Head of caudate nucleus (tissue), 42 donors: ENCODE results near the gene NRXN2.

Experiments used
- DNase-seq, 42 donors: peaks; one replicate each; pipeline versions ENCODE4 v3.0.0 to v3.0.0-alpha.2; 2020 to 2021; ENCODE audit warnings: mixed read lengths in 7 of 42
- intact Hi-C: fragments of 100-400 bp; cut with DNase I; formaldehyde crosslinking; loops from one replicate; pipeline ENCODE4 v1.15.0; 2022

The NRXN2 gene

GRCh38 chr11:64558065-64558745 is 164.8 kb downstream of the NRXN2 start:
- intact Hi-C loops: no loop called here

GRCh38 chr11:64556721-64557250 is 166.2 kb downstream of the NRXN2 start:
- intact Hi-C loops: no loop called here
- no peak for DNase-seq

More at GRCh38 chr11:64558065-64558745, 164.8 kb downstream of the NRXN2 start:
- DNase-seq: no peak
